GM18861 (cell line): ENCODE data around the gene ACTL6B.

Source experiments
- ATAC-seq: cut with Tn5 transposase; IDR thresholded peaks from one replicate; pipeline ENCODE4 v1.9.1; 2021; ENCODE audit not compliant: unreplicated experiment

ACTL6B gene

DNA sequence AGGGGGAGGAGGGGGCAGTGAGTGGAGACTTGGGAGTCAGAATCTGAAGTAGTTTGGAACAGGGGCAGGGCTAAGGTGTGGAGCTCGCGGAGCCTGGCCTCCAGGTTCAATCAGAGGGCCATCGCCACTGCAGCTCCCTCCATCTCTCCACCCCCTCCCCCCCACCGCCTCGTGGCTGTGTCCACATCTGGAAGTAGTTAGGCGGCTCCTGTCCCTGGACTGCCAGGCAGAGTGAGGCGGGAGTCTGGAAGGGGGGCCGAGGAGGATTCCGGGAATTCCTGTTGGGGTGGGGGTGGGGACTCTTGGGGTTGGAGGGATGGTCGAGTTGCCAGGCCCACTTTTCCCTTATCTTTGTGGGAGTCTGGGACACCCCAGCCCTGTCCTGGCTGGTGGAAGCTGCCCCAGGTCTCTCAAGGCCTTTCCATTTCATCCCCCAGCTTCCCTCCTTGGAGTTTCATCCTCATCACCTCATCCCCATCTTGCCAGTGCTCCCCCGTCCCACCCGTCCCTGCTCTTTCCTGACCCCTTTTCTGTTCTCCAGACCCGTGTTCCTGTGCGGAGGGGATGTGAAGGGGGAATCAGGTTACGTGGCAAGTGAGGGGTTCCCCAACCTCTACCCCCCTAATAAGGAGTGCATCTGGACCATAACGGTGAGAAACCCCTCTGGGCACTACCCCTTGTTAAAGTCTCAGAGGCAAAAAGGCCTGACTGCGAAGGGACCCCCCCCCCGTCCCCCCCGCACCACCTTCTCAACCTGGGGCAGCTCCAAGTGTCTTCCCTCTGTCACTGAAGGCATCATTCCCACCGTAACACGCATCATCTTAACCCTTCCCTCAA is 53.1 kb downstream of the ACTL6B start:
- no peak for ATAC-seq

GRCh38 chr7:100600730-100601038 is 55.6 kb downstream of the ACTL6B start:
- no peak for ATAC-seq

GRCh38 chr7:100599911-100600729 is 56.1 kb downstream of the ACTL6B start:
- no peak for ATAC-seq

GRCh38 chr7:100598425-100598824 is 57.8 kb downstream of the ACTL6B start:
- ATAC-seq = no peak

GRCh38 chr7:100595188-100595587 is 61.1 kb downstream of the ACTL6B start:
- ATAC-seq = no peak
